ENCODE results near the gene TLK2.

DNA sequence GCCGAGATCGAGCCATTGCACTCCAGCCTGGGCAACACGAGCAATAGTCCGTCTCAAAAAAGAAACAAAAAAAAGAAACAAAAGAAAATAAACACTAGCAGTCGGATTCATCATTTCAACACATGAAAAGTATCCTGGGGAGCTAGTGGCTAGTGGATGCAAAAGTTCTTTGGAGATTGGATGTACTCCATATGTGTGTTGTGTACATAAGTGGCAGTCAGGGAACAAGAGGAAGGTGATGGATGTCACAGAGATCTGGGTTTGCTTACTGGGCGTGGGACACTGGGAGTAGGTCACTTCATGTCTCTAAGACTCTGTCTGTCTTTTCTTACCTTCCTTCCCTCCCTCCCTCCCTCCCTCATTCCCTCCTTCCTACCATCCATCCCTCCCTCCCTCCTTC, 184.2 kb downstream of the TLK2 start:
- TF ChIP-seq, protein P1, sequence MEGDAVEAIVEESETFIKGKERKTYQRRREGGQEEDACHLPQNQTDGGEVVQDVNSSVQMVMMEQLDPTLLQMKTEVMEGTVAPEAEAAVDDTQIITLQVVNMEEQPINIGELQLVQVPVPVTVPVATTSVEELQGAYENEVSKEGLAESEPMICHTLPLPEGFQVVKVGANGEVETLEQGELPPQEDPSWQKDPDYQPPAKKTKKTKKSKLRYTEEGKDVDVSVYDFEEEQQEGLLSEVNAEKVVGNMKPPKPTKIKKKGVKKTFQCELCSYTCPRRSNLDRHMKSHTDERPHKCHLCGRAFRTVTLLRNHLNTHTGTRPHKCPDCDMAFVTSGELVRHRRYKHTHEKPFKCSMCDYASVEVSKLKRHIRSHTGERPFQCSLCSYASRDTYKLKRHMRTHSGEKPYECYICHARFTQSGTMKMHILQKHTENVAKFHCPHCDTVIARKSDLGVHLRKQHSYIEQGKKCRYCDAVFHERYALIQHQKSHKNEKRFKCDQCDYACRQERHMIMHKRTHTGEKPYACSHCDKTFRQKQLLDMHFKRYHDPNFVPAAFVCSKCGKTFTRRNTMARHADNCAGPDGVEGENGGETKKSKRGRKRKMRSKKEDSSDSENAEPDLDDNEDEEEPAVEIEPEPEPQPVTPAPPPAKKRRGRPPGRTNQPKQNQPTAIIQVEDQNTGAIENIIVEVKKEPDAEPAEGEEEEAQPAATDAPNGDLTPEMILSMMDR (IDR thresholded peaks at IDR 0.05) = no peak
- TF ChIP-seq POLR2A (IDR thresholded peaks at IDR 0.05) = no peak
